GM21576 (cell line): ENCODE data around the gene CWF19L1.
A peak's percentile ranks its signal among the peaks of the same experiment; 100 is the strongest.

ENCODE experiments used
- ATAC-seq: cut with Tn5 transposase; IDR thresholded peaks from one replicate; pipeline ENCODE4 v1.9.1; 2021; ENCODE audit warnings: mild to moderate bottlenecking, moderate library complexity; ENCODE audit not compliant: unreplicated experiment

CWF19L1 gene

GRCh38 chr10:100254191-100254590 lies 13.2 kb downstream of the CWF19L1 start:
- no peak for ATAC-seq

DNA sequence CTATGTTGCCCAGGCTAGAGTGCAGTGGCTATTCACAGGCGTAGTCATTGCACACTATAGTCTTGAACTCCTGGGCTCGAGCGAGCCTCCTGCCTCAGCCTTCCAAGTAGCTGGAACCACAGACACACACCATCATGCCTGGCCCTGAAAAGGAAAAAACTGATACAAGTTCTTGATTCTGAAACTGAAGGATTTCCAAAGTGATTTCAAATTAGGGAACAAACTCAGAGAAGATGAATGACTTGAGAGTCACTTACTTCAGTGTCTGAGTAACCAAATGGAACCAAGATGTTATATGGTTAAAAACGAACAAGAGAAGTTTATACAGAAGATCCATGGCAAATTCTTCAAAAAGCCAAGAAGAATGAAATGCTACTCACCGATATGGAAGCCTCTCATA lies 14.4 kb downstream of the CWF19L1 start:
- ATAC-seq = no peak

DNA sequence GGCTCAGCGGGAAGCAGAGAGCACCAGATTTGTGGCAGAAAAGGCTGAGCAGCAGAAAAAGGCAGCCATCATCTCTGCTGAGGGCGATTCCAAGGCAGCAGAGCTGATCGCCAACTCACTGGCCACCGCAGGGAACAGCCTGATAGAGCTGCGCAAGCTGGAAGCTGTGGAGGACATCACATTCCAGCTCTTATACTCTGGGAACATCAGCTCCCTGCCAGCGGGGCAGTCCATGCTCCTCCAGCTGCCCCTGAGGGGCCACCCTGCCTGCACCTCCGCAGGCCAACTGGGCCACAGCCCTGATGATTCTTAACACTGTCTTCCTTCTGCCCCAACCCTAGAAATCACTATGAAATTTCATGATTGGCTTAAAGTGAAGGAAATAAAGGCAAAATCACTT lies 18.6 kb downstream of the CWF19L1 start:
- no peak for ATAC-seq

GRCh38 chr10:100245484-100246220 lies 21.8 kb downstream of the CWF19L1 start:
- ATAC-seq = no peak

GRCh38 chr10:100239851-100240250 lies 27.6 kb downstream of the CWF19L1 start:
- no peak for ATAC-seq

DNA sequence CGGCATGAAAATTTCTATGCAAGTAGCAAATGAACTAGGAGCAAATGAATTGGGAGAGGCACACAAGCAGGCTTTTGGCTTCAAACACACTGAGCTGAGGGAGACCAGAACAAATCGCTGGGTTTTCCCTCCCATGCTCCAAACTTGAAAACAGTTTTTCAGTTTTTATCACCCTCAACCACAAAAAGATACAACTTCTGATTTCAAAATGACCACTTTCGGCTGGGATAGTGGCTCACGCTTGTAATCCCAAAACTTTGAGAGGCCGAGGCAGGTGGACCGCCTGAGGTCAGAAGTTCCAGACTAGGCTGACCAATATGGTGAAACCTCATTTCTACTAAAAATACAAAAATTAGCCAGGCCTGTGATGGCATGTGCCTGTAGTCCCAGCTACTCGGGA lies 29.0 kb downstream of the CWF19L1 start:
- ATAC-seq = no peak

DNA sequence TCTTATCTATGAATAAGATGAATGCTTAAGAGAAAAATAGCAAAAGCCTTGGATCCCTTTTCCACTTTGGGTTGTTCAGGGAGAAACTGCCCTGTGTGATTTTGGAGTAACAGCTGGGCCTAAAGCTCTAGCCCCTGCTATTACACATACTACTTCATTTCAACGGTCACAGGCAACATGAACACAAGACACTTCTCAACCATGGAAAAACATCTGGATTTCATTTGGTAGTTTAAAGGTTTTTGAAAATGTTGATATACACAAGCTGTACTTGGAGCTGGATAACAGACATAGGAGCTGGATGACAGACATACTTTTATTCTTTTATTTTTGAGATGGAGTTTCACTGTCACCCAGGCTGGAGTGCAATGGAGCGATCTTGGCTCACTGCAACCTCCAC lies 35.3 kb downstream of the CWF19L1 start:
- ATAC-seq = no peak

DNA sequence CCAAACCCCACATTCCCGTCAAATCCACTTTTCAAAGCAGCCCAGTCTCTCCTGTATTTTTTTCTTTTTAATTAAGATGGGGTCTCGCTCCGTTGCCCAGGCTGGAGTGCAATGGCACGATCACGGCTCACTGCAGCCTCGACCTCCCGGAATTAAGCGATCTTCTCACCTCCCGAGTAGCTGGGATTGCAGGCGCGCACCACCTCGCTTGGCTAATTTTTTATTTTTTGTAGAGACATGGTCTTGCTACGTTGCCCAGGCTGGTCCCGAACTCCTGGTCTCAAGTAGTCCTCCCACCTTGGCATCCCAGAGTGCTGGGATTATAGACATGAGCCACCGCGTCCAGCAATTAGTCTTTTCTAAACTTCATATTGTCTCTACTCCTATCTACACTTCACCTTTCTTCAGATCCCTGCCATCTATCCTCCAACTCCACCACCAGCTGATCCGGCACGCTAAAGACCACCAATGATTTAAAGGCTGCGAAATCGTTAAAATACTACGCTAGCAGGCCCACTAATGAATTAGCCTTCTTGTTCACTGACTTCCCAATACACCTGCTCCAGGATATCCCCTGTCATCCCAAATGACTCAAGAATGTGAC lies 37.5 kb downstream of the CWF19L1 start:
- no peak for ATAC-seq

- no peak for ATAC-seq
Measured at GRCh38 chr10:100223879-100224278, 43.6 kb downstream of the CWF19L1 start.

- no peak for ATAC-seq
Measured at GRCh38 chr10:100222529-100222928, 44.9 kb downstream of the CWF19L1 start.

GRCh38 chr10:100216006-100216405 lies 51.4 kb downstream of the CWF19L1 start:
- no peak for ATAC-seq

DNA sequence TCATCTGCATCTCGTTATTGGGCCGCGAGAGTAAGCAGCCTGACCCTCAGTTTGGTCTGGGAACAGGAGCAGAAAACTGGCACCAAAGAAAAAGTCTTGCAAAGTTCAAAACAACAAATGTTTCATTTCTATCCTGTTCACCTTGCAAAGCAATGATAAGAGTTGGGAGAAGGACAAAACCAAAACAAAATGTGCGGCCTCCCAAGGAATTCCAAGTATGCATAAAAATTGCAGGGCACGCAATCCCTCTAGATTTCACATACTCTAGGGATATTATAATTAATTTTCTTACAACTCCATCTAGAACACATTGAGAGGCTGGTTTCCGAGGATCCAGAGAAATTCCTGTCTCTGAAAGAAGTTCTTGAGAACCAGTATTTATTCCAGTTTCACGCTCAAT lies 58.1 kb downstream of the CWF19L1 start:
- ATAC-seq = no peak

DNA sequence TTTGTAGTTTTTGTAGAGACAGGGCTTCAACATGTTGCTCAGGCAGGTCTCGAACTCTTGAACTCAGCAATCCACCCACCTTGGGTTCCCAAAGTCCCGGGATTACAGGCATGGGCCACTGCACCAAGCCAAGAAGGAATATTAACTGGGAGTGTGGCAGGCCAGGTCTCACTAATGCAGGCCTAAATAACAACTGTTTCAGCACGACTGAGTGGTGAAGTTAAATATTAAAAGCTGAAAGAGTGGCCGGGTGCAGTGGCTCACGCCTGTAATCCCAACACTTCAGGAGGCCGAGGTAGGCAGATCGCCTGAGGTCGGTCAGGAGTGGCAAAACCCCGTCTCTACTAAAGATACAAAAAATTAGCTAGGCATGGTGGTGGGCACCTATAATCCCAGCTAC lies 59.2 kb downstream of the CWF19L1 start:
- no peak for ATAC-seq

- ATAC-seq = no peak
Measured at GRCh38 chr10:100204370-100204769, 63.1 kb downstream of the CWF19L1 start.

- ATAC-seq = no peak
Measured at GRCh38 chr10:100201549-100201948, 65.9 kb downstream of the CWF19L1 start.

DNA sequence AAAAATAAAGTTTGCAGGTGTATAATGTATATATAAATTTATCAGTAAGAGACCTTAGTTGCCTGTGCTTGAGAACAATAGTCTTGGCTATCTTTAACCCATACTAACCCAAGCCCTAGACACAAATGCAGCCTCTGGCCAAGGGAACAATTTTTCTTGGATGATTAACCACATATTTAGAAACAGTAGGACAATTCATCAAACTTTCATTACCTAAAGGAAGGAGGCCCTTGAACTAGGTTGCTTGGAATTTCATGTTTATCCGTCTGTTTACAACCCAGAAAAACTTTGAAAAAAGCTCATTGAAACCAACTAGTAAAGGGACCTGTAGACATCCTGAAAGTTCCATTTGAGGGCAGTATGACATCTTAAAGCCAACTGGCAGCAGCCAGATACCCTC lies 72.7 kb downstream of the CWF19L1 start:
- ATAC-seq = no peak

DNA sequence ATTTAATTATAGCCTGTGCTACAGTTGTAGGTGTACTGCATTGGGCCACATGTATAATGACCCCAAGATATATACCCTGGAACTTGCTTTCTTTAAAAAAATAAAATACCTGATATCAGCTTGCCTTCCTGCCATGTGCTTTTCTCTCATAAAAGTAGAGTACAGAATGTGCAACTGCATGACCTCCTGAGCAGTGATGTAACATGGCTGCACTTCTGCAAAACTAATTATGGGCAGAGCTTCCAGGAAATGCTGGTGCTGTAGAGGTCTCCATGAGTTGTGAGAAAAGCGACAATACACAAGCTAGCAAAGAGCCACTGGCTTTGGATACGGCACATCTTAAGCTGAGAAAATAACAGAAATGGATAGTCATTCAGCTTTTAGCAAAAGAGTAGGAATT lies 75.1 kb downstream of the CWF19L1 start:
- ATAC-seq = no peak

GRCh38 chr10:100186253-100187212 lies 80.9 kb downstream of the CWF19L1 start:
- peak; percentile 44 for ATAC-seq

- peak; percentile 85 for ATAC-seq
Measured at GRCh38 chr10:100185364-100186252, 81.8 kb downstream of the CWF19L1 start, which contains the start of gene ERLIN1. Gene ERLIN1, minus strand, starts transcription at chr10:100186029. Its CDS starts 403 bp downstream, at chr10:100185626.

- ATAC-seq = no peak
Measured at GRCh38 chr10:100184840-100185239, 82.6 kb downstream of the CWF19L1 start.
